Heart left ventricle (tissue), 13 donors: ENCODE results near the gene DNAJA3.

Source experiments
- POLR2A ChIP-seq, 2 donors: fragments of 450-650 bp; IDR thresholded peaks; one replicate each; pipeline ENCODE4 v1.6.1; 2017; ENCODE audit warnings: antibody characterized with exemption in 2 of 2, mild to moderate bottlenecking in 2 of 2, moderate library complexity in 2 of 2
- TF ChIP-seq, protein P1 (sequence below), 12 donors: fragments of 200-600 bp; sonication (generic) in 4 of 12; IDR thresholded peaks; one replicate each; pipeline versions ENCODE4 v1.5.0 to v1.8.0; 2018 to 2022; ENCODE audit warnings: antibody characterized with exemption in 12 of 12, mild to moderate bottlenecking in 5 of 12
- donor health status: ischemic (EF 13 %, LVEDD 7.1; RV severe dilation, severe dysfunction).
- donor health status: DM: no; HTN: yes; CAD: no.
- donor health status: DM: no; HTN: no; CAD: no.
- donor health status: ischemic (EF 25% LVEDD 6.9; RV normal size, moderate dysfunction).
- donor health status: ischemic (EF 25% LVEDD 5.7; RV mildly dilated, moderate dysfunction).
- donor health status: ischemic (EF 35%, LVEDD 5.7; RV mildly dilated, moderate dysfunction).
- donor health status: nonischemic (EF 11% LVEDD 7.7; RV severe dilation, severe dysfunction).
- donor health status: DM: yes; HTN: yes; CAD: no.
- donor health status: PGD.
- donor health status: ischemic (EF 29% LVEDD 5.4; RV normal size, mild dysfunction).
- donor health status: nonischemic (EF 23%, LVEDD 6.1; RV moderate dilation, normal function).

DNA sequence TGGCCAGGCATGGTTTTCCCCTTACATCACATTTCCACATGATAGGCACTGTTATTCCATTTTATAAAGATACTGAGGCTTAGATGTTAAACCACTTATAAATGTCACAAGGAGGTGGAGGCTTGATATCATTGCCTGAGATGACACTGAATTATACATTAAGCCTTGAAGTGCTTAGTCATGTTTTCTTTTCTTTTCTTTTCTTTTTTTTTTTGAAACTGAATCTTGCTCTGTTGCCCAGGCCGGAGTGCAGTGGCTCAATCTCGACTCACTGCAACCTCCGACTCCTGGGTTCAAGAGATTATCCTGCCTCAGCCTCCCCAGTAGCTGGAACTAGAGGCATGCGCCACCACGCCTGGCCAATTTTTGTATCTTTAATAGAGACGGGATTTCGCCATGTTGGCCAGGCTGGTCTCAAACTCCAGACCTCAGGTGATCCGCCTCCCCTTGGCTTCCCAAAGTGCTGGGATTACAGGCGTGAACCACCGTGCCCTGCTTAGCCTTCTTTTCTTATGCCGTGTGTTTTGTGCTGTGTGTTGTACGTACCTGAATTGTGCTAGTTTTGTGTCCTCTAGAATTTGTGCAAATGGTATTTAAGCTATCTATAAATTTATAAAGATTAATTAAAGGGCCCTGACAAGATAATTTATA is 1.2 kb downstream of the DNAJA3 start:
- TF ChIP-seq, protein P1, sequence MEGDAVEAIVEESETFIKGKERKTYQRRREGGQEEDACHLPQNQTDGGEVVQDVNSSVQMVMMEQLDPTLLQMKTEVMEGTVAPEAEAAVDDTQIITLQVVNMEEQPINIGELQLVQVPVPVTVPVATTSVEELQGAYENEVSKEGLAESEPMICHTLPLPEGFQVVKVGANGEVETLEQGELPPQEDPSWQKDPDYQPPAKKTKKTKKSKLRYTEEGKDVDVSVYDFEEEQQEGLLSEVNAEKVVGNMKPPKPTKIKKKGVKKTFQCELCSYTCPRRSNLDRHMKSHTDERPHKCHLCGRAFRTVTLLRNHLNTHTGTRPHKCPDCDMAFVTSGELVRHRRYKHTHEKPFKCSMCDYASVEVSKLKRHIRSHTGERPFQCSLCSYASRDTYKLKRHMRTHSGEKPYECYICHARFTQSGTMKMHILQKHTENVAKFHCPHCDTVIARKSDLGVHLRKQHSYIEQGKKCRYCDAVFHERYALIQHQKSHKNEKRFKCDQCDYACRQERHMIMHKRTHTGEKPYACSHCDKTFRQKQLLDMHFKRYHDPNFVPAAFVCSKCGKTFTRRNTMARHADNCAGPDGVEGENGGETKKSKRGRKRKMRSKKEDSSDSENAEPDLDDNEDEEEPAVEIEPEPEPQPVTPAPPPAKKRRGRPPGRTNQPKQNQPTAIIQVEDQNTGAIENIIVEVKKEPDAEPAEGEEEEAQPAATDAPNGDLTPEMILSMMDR (IDR thresholded peaks at IDR 0.05): no peak
- TF ChIP-seq POLR2A (IDR thresholded peaks at IDR 0.05): no peak
